Activated T-cell treated with anti-CD3 and anti-CD28 coated beads for 4 hours (primary cell): ENCODE data around the gene FCHSD2.
"Not testable (repeated sequence)": the region's sequence is repeated elsewhere in the genome, so short reads cannot be mapped to it uniquely, and the experiment has no call there.

ENCODE experiments used
- DNase-seq: peaks from one replicate; pipeline ENCODE4 v3.0.0-alpha.2; 2020

The FCHSD2 gene

GRCh38 chr11:72918851-72919250, 223.3 kb downstream of the FCHSD2 start:
- no peak for DNase-seq

GRCh38 chr11:72912253-72912652, 229.9 kb downstream of the FCHSD2 start:
- no peak for DNase-seq

GRCh38 chr11:72909558-72910388, 232.3 kb downstream of the FCHSD2 start:
- not testable (repeated sequence) for DNase-seq

GRCh38 chr11:72908032-72908676, 234.0 kb downstream of the FCHSD2 start:
- DNase-seq, result no peak

- no peak for DNase-seq
These were observed 238.1 kb downstream of the FCHSD2 start for GRCh38 chr11:72904016-72904415.

- no peak for DNase-seq
These were observed 240.7 kb downstream of the FCHSD2 start for GRCh38 chr11:72901374-72901773.

- DNase-seq, result no peak
These were observed 242.1 kb downstream of the FCHSD2 start for GRCh38 chr11:72900013-72900412.

- no peak for DNase-seq
These were observed 242.9 kb downstream of the FCHSD2 start for GRCh38 chr11:72899238-72899637.

GRCh38 chr11:72897506-72897905, 244.6 kb downstream of the FCHSD2 start:
- DNase-seq, result no peak

- no peak for DNase-seq
These were observed 245.7 kb downstream of the FCHSD2 start for GRCh38 chr11:72896431-72896830.

- DNase-seq, result no peak
These were observed 251.2 kb downstream of the FCHSD2 start for GRCh38 chr11:72890881-72891280.

- DNase-seq, result no peak
These were observed 255.5 kb downstream of the FCHSD2 start for GRCh38 chr11:72886619-72887018.

- no peak for DNase-seq
These were observed 256.1 kb downstream of the FCHSD2 start for GRCh38 chr11:72885749-72886609.

GRCh38 chr11:72876147-72876546, 266.0 kb downstream of the FCHSD2 start:
- DNase-seq, result no peak

- no peak for DNase-seq
These were observed 266.4 kb downstream of the FCHSD2 start for GRCh38 chr11:72875736-72876135.

GRCh38 chr11:72872012-72872411, 270.1 kb downstream of the FCHSD2 start:
- DNase-seq, result no peak

- no peak for DNase-seq
These were observed 271.0 kb downstream of the FCHSD2 start for GRCh38 chr11:72871119-72871518.

- DNase-seq, result no peak
These were observed 272.3 kb downstream of the FCHSD2 start for GRCh38 chr11:72869831-72870230.

GRCh38 chr11:72867970-72868369, 274.1 kb downstream of the FCHSD2 start:
- no peak for DNase-seq

- no peak for DNase-seq
These were observed 277.1 kb downstream of the FCHSD2 start for GRCh38 chr11:72864702-72865655.

- no peak for DNase-seq
These were observed 278.2 kb downstream of the FCHSD2 start for GRCh38 chr11:72863916-72864315.

GRCh38 chr11:72863091-72863490, 279.0 kb downstream of the FCHSD2 start:
- DNase-seq, result no peak
